ENCODE data around the gene DDN.

The DDN gene

DNA sequence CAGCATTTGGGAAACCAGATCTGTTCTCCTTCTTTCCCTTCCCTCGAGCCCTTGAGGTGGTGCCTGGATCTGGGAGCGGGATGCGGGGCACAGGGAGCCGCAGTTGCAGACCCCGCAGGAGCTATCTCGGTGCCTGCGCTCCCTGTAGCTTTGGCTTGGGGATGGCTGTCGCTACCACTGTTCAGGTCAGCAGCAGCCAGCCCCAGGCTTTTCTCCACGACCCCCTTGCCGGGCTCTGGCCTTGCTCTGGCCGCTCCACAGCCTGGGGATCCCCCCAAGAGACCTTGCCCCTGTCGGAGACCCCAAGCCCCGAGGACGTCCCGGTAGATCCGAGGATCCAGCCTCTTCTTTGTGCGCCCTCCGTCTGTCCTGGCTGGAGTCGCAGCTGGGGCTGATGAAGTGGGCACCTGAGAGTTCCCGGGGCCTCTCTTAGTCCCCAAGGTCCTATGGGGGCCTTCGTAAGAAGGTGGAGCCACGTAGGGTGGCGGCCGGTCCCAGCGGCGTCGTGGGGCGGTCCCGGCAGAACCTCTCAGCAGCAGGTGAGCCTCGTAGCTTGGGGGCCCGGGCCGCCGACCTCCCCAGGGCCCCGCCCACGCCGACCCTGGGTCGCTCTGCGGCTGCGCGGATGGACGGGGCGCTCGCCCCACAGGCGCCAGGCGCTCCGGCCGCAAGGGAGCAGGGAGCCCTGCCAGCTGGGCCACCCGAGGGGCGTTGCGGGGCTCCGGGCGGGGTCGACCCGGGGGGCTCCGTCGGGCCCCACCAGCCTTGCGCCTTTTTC, 1.3 kb downstream of the DDN start:
- DNase-seq (ENCODE audit: low read depth): no peak
- H3K4me3 ChIP-seq (ENCODE audit: low read length): peak overlapping the region; percentile 27
- TF ChIP-seq, protein P1, sequence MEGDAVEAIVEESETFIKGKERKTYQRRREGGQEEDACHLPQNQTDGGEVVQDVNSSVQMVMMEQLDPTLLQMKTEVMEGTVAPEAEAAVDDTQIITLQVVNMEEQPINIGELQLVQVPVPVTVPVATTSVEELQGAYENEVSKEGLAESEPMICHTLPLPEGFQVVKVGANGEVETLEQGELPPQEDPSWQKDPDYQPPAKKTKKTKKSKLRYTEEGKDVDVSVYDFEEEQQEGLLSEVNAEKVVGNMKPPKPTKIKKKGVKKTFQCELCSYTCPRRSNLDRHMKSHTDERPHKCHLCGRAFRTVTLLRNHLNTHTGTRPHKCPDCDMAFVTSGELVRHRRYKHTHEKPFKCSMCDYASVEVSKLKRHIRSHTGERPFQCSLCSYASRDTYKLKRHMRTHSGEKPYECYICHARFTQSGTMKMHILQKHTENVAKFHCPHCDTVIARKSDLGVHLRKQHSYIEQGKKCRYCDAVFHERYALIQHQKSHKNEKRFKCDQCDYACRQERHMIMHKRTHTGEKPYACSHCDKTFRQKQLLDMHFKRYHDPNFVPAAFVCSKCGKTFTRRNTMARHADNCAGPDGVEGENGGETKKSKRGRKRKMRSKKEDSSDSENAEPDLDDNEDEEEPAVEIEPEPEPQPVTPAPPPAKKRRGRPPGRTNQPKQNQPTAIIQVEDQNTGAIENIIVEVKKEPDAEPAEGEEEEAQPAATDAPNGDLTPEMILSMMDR (conservative IDR thresholded peaks at IDR 0.05; ENCODE audit: low read length): no peak

GRCh38 chr12:48996794-48997718, 2.1 kb downstream of the DDN start:
- DNase-seq (ENCODE audit: low read depth): peak; percentile 65
- H3K4me3 ChIP-seq (ENCODE audit: low read length): no peak overlapping the region
- TF ChIP-seq, protein P1 (conservative IDR thresholded peaks at IDR 0.05; ENCODE audit: low read length): peak; percentile 80

DNA sequence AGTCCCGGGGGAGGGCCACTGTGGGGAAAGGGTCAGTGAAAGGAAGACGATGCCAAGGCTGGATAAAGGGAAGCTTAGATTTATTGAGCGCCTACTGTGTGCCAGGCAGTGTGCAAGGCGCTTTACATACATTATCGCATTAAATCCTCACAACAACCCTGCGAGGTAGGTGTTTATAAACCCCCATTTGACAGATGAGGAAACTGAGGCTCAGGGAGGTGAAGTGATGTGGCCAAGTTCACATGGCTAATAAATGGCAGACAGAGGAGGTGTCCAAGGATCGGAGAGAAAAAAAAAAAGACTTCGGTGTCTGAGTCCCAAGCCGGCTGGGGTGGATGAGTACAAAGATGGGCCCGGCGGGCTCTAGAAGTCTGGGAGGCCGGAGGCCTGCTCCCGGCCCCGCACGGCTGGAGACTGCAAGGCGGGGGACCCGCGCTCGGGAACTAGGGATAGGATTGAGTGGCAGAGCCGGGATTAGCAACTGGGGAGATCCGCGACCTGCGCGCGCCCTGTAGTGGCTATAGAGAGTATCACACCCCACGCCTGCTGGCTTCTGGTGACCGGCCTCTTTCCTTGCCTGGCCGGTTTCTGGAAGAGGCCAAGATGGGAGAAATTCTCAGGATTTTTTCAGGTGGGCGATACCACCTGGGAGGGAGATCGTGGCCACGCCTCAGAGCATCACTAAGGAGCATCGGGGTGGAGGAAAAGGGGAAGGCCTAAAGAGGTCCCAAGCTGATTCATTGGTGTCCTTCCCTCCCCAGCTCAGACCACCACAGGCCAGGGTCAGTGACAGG, 3.9 kb downstream of the DDN start:
- TF ChIP-seq, protein P1 (conservative IDR thresholded peaks at IDR 0.05; ENCODE audit: low read length): peak; percentile 73
- DNase-seq (ENCODE audit: low read depth): peak; percentile 75
- H3K4me3 ChIP-seq (ENCODE audit: low read length): peak overlapping the region; percentile 39

- DNase-seq (ENCODE audit: low read depth): no peak
- no peak overlapping the region for H3K4me3 ChIP-seq (ENCODE audit: low read length)
- TF ChIP-seq, protein P1 (conservative IDR thresholded peaks at IDR 0.05; ENCODE audit: low read length): no peak
Observed at GRCh38 chr12:48994224-48995085, 4.7 kb downstream of the DDN start.

DNA sequence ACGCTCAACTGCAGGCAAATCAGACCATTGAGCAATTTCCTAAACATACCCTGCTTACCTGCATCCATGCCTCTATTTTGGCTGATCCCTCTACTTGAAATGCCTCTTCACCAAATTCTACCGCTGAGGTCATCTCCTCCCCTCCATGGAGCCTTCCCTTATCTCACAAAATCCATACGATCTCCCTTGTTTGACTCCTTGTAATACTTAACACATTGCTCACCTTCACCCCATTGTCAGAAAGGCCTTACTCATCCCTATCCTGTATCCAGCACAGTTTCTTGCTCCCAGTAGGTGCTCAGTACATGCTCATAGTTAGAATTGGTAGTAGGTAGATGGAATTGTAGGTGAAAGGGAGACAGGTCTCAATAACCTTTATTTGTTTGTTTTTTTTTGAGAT, 5.4 kb downstream of the DDN start:
- no peak for DNase-seq (ENCODE audit: low read depth)
- TF ChIP-seq, protein P1 (conservative IDR thresholded peaks at IDR 0.05; ENCODE audit: low read length): no peak
- no peak overlapping the region for H3K4me3 ChIP-seq (ENCODE audit: low read length)

All from AG10803 (cell line).